ENCODE results near the gene COL5A1.
"Not testable (repeated sequence)": the region's sequence is repeated elsewhere in the genome, so short reads cannot be mapped to it uniquely, and the experiment has no call there.

COL5A1 gene

DNA sequence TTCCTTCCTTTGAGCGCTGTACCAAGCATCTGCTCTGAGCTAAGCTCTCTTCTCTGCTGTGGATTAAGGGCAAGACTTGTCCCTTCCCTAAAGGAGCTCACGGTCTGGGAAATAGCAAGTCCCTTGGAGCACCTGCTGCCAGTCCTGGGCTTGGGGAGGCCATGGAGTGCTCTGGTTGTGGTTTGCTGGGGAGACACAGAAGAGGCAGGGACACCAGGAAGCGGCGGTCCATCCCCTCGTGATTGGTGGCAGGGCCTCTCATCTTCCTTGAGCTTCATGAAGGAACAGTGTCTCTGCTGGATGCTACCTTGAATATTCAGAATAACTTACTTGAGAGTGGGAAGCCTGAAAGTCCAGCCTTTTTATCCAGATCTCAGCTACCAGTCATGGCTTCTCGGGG, 35.3 kb downstream of the COL5A1 start:
- no peak for DNase-seq (ENCODE audit: low read depth in 2 of 2)

DNA sequence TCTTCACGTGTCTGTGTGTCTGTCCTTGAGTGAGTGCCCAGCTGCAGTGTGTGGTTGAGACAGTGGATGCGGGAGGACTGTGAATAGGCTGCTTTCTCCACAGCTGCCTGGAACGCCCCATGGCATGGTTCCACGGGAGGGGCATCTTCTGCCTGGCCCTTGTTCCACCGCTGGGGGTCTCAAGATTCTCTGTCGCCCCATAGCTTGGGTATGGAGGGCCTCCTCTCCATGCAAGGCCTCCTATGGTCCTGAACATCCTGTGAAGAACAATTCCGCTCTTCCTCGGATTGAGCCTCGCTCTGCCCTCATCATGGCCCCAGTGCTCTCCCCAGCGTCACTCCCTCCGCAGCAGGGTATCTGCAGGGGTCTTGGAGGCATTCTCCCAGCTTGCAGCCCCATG, 36.1 kb downstream of the COL5A1 start:
- DNase-seq (ENCODE audit: low read depth in 2 of 2) = no peak

DNA sequence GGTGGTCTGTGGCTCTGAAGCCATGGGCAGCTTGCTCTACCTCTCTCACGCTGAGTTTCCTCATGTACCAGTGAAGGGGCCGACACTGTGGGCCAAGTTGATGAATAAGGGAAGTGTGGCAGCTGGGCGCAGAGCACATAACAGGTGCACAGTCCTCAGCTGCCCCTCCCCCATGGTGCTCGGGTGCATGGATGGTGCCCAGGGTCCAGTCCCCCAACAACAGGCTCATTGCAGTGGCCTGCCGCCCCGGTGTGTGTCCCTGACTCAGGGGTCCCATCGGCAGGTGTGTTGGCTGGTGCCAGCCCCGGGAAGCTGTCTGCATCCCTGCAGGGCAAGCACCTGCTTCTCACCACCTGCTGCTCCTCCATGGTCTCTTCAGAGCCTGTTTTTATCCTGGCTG, 36.6 kb downstream of the COL5A1 start:
- no peak for DNase-seq (ENCODE audit: low read depth in 2 of 2)

DNA sequence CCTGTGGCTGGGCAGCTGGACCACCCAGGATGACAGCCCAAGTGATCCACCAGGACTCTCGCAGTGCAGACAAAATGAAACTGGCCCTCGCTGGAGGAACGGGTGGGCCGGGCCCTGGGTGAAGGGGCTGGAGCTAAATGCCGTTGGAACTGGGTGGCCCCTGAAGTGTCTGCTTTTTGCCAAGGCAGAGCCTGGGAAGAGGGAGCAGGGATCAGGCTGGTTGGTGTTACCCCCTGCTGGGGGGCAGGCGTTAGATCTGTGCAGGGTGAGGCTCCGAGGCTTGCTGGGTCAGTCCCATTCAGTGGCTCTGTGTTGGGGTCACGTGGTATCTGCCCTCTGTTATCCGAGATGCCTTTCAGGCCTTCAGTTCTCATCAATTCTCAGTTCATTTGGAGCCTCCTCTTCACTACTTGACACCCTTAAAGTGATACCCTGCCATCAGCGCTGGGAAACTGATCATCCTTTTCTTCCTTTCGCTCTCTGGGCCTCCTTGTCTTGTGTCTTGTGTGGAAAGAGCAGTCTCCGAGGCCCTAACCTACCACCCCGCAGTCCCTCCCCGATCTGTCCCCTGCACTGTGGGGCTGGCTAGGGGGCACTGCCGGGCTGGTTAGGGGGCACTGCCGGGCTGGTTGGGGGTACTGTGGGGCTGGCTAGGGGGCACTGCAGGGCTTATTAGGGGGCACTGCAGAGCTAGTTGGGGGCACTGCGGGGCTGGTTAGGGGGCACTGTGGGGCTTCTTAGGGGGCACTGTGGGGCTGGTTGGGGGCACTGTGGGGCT, 37.3 kb downstream of the COL5A1 start:
- no peak for DNase-seq (ENCODE audit: low read depth in 2 of 2)

DNA sequence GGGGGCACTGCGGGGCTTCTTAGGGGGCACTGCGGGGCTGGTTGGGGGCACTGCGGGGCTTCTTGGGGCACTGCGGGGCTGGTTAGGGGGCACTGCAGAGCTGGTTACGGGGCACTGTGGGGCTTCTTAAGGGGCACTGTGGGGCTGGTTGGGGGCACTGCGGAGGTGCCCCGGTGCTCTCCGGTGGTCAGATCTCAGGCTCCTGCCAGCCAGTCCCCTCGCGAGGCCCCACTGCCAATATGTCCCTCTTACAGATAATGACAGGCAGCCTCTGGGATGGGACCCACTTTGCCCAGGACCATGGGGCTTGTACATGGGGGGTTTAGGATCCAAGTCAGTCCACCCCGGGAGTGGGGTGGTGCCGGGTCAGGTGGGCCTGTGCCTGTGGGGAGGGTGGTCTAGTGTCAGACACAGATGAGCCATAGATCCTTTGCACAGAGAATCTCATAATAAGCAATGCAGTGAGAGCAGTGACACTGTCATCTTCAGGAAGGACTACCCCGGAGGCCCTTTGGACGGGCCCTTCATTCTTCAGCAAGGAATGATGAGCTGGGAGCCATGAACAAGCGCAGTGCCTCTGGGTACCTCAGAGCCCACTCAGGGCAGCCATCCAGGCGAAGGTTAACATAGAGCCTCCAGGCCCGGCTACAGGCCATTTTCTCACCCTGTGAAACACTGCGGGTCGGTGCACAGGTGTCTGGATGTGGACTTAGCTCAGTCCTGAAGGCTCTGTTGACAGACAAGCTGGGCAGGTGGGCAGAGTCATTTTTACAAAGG, 38.2 kb downstream of the COL5A1 start:
- DNase-seq (ENCODE audit: low read depth in 2 of 2) = no peak

DNA sequence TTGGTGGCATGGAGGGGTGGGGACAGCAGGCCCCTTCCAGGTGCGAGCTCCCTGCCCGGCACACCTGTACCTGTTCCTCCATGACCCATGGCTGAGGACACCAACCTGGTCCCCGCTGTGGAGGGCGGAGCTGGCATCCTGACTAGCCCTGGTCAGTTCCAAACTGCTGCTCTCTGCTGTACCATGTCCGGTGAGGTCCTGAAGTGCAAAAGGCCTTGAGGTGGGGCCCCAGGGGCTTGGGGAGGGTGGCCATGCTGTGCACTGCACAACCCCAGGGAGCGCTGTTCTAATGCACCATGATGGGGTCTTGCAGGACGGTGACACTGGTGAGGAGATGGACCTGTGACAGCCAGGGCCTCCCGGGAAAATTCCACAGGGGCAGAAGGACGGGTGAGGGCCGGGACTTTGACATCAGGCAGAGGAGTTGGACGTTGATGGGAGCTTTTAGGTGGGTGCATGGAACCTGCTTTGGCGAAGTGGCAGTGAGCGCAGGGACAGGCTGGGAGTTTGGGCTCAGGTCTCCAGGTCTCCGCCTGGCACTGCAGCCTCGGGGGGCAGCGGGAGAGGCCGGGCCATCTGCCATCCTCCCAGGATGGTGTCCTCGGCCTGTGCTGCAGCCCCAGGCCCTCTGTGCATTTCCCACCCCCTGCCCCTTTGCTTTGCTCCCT, 38.9 kb downstream of the COL5A1 start:
- no peak for DNase-seq (ENCODE audit: low read depth in 2 of 2)

DNA sequence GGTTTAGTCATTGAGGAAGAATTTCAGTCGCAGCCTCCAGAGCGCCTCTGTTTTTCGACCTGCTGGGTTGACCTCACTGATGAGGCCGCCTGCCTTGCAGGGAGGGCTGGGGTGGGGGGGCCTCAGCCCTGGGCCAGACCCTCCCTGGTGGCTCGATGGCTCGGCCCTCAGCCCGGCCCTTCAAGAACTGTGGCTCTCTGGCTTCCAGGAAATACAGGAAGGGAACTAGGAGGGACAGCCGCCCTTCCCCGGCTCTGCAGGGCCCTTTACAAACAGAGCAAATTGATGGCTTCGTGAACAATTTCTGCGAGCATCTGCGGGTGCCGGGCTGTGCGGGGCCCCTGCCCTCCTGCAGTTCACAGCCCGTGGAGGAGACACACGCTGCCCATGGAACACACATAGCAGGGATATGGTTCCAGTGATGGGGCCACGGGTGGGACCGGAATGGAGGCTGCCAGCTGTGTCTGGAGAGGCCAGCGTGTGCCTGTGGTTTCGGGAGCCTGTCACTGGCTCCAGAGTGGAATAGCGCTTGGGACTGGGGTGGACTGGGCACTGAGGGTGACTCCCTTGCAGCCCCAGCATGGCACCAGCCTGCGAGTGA, 39.6 kb downstream of the COL5A1 start:
- no peak for DNase-seq (ENCODE audit: low read depth in 2 of 2)

DNA sequence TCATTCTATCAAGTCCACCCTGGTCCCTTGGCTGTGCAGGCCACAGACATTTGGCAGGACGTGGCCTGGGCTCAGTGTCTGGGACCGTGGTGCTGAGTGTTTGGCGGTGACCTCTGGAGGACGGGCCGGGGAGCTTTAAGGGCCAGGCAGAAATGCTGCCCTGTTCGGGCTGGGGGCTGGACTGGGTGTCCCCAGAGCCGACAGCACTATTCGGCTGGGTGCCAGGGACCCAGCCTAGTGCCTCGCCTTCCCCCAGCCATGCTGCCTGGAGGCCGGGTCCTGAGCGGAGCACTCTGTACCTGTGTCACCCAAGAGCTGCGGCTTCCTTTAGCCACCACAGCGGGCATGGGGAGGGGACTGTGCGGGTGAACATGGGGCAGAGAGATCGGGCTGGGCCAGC, 40.4 kb downstream of the COL5A1 start:
- no peak for DNase-seq (ENCODE audit: low read depth in 2 of 2)

DNA sequence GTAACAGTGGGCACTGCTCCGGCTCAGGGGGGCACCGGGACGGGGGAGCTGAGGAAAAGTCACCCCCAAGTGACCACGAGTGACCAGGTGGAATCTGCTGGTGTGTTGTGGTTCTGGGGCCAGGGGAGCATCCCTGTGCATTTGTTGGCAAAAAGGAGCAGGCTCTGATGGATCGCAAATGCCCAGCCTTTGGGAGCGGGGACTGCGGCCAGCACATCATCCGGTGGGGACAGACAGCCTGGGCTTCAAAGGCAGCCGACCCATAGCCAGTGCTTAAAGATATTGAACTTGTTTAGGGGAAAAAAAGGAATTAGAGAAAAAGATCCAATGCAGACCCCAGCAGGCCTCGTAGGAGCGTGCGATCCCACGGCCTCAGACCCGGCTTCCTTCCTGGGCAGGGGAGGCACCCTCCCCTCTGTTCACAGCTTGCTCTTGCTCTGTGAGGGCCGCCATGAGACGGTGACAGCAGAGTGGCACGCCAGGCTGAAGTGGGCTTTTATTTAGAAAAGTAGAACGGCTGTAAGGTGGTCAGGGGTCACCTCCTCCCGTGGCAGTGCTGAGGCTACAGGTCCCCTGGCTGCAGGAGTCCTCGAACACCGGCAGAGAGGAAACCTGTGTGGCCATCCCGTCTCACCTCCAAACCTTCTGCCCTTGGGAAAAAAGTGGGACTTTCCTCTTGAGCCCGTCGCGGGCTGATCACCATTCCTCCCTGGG, 41.2 kb downstream of the COL5A1 start:
- DNase-seq (ENCODE audit: low read depth in 2 of 2) = no peak

DNA sequence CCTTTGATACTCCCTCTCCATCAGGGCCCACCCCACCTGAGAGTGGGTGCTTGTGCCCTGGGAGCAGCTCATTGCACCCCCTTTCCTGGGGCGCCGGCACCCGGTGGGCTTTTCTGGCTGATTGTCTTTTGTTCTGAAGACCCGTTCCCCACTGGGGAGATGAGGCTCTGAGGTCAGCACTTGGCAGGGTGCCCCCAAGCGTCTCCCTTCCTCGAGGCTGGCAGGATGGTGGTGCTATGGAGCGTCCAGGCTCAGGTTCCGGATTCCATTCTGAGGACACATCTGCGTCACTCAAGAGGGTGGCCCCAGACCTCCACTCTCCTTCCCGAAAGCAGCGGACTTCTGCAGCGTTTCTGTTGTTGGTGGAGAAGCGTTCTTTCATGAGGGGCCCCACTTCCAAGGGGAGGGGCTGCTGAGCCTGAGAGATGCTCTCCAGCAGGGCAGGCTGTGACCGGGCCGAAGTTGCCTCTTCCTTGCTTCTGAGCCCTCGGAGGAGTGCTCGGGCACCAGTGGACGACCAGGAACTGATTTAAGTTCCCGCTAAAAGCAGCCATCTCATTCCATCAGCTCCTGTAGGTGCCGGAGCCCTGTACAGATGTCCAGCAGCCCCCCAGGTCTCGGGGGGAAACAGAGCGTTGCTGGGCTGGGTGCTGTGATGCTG, 42.2 kb downstream of the COL5A1 start:
- DNase-seq (ENCODE audit: low read depth in 2 of 2) = no peak

DNA sequence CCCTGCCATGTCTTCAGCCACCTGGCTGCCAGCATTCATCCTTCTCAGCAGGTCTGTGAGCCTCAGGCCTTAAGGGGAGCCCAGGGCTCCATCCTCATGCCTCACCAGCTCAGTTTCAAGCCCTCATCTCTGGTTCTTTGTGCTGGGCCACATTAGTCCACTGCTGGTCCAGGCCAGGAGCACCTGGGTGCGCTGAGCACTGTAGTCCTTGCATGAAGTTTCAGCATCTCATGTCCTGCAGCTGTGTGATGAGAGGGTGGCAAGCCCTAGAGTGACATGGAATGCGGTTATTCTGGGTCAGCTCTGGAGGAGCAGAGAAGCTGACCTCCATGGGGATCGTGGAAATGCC, 42.7 kb downstream of the COL5A1 start:
- DNase-seq (ENCODE audit: low read depth in 2 of 2) = no peak

DNA sequence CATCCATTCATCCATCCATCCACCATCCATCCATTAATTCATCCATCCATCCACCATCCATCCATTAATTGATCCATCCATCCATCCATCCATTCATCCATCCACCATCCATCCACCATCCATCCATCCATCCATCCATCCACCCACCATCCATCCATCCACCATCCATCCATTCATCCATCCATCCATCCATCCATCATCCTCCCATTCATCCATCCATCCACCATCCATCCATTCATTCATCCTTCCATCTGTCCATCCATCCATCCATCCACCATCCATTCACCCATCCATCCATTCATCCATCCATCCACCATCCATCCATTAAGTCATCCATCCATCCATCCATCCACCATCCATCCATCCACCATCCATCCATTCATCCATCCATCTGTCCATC, 43.3 kb downstream of the COL5A1 start:
- DNase-seq (ENCODE audit: low read depth in 2 of 2) = not testable (repeated sequence)

DNA sequence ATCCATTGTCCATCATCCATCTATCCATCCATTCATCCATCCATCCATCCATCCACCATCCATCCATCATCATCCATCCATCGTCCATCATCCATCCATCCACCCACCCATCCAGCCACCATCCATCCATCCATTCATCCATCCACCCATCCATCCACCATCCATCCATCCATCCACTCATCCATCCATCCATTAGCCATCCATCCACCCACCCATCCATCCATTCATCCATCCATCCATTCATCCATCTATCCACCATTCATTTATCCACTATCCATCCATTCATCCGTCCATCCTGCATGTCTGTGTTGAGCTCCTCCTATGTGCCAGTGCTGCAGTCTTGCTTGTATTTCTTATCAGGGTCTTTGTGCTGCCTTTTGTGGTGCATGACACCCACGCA, 44.2 kb downstream of the COL5A1 start:
- DNase-seq (ENCODE audit: low read depth in 2 of 2) = no peak

DNA sequence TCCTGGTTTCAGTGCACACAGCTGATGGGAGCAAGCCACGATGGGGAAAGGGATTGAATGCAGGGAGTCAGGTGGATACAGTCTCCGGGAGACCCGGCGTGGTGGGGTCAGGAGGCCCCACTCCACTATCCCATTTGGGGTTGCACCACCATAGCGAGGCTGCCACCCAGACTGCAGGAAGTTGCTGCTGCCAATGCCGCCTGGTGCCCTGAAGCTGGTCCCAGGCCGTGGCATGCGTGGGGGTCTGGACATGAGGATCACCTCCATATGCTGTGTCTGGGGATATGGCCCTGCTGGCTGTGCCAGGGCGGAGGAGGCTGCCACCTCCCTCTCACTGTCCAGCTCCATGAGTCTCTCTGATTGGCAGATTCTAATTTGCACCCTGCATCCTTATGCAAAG, 45.3 kb downstream of the COL5A1 start:
- DNase-seq (ENCODE audit: low read depth in 2 of 2) = no peak

DNA sequence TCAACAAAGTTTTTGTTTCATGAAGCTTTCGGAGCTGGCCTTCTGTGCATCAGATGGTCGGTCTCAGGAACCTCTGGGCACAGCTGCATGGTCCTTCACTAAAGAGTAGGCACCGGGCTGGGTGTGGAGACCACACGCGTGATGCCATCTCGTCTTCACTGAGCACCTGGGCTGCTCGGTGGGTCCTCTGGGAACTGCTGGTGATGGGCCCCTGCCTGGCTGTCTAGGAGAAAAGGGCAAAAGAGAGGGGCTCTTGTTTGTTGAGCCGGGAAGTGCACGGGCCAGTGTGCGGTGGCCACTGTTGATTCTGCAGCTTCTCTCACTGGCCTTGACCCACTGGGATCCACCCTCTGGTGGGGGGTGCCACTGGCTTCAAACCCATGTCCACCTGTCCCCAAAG, 46.0 kb downstream of the COL5A1 start:
- DNase-seq (ENCODE audit: low read depth in 2 of 2) = no peak

DNA sequence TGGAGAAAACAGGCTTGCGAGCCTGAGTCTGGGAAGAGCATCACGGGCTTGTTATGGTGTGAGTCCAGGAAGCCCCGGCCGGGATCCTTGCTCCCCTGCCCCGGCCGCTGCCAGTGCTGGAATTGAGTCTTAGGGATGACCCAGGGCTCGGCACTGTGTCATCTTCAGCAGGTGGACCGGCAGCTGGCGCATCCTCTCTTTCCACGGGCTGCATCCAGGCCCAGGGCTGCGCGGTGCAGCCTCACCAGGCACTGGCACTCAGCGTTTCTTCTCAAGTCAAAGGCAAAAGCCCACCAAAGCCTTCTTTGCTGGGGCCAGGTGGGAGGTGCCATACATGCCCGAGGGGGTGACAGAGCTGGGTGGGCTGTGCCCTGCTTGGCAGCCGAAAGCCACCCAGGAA, 46.6 kb downstream of the COL5A1 start:
- no peak for DNase-seq (ENCODE audit: low read depth in 2 of 2)

DNA sequence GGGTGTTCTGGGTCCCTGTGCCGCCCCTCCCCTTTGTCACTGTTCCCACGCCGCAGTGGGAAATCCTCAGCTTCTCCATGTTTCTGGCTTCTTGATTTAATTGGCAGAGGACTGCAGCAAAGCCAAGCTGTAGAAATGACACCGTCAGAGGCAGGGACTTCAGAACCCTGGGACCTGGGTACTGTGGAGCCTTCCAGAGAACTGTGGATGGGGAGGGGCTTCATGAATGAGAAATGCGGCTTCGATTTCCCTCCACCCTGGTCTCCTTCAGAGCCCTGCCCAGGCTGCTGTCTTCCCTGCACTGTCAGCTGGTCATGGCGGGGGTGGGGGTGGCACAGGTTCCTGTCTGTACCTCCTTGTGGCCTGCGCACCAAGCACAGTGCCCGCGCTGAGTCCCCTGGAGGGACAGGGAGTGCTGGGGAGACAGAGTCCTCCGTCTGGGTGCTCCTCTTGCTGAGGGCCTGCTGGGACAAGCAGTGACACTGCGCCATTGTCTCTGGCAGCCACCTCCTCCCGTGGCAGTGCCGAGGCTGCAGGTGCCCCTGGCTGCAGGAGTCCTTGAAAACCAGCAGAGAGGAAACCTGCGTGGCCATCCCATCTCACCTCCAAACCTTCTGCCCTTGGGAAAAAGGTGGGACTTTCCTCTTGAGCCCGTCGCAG, 47.2 kb downstream of the COL5A1 start:
- DNase-seq (ENCODE audit: low read depth in 2 of 2) = no peak

DNA sequence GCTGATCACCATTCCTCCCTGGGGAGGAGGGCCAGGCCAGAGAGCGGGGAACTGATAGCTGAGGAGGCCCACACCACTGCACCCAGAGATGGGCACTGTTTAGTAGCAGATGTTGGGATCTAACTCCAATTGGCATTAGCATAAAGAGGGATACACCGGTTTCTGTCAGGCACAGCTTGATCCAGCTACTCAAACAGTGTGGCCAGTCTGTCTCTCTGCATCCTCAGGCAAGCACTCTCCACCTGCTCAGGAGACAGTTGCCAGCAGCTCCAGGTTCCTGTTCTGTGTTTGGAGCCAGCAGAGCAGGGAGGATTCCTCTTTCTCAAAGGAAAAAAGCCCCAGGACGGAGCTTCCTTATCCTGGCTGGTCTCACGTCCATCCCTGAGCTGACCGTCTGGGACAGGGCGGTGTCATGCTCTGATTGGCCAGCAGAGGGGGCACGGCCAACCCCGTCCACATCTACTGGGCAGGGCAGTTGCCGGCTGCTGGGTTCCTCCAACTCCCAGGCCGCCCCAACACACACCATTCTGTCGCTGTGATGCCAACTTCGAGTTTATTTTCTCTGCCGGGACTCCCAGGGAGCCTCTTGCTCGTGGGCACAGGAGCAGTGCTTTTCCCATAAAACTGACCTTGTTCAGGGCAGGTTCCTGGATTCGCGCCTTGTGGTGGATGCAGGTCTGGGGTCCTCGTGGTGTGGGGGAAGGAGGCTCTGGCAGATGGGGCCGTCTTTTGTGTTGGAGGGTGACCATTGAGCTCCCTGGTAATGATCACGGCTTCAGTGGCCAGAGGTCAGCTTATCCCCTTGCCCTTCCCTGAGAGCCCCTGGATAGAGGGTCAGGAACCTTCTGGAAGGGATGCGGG, 47.9 kb downstream of the COL5A1 start:
- no peak for DNase-seq (ENCODE audit: low read depth in 2 of 2)

DNA sequence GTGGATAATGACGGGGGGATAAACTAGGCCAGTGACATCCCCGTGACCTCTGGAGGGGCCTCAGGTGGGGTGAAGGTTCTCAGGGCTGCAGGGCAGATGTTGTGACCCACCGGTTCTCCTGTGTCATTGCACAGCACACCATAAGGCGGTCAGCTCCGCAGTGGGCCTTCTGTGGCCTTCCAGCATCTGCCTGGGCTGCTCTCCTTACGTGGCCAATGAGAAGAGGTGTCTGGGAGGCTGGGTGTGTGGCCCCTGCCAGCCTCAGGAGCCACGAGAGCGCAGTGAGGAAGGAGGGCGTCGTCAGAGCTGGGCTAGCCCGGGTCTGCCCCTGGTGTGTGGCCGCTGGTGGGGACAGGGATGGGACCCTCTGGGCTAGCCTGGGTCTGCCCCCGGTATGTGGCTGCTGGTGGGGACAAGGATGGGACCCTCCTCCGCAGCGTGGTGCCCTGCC, 48.7 kb downstream of the COL5A1 start:
- DNase-seq (ENCODE audit: low read depth in 2 of 2) = no peak
